DOHH2 (cell line): ENCODE results near the gene SCN11A.

ENCODE experiments used
- EZH2phosphoT487 ChIP-seq: fragments of 200-600 bp; sonication (generic); IDR thresholded peaks from 2 replicates; pipeline ENCODE4 v1.6.1; 2017; ENCODE audit warnings: borderline replicate concordance, mild to moderate bottlenecking, antibody characterized with exemption, low read length, moderate library complexity, mixed read lengths
- TF ChIP-seq, protein P1 (sequence below): fragments of 200-600 bp; sonication (generic); IDR thresholded peaks from one replicate; pipeline ENCODE4 v1.5.1; 2014; ENCODE audit warnings: antibody characterized with exemption, mild to moderate bottlenecking, low read depth, low read length; ENCODE audit not compliant: poor library complexity, severe bottlenecking

DNA sequence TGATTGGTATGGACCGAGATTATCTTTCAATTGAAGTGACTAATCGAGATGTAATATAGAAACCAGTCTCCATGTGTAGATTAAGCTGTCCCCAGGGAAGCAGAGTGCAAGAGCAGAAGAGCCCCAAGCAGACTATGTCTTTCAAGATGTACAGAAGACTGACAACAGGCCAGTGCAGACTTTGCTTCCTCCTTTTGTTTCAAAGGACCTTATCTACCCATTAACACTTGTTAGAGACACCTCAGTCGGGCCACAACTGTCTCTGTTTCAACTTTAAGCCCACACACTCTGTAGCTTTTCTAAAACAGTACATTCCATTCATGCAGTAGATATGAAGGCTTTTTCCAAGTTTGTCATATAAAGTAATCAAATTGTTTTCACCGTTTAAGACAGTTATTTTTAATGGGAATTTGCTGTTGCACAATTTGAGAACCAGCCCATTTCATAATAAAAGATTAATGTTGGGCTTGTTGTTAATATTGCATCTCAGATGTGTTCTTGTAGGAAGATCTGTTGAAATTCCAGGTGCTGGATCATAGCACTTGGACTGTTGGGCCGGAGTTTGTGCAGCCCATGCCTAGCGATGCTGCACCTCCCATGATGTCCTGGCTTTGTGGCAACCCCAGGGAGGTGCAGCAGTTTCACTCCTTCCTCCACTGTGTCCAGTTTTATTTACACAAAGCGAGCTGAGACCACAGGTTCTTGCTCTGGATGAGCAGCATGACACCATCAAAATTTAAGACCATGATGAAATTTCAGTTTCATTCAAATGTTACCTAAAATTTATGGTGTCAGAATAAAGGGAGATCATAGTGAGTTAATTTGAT is 43.3 kb upstream of the SCN11A start:
- TF ChIP-seq, protein P1, sequence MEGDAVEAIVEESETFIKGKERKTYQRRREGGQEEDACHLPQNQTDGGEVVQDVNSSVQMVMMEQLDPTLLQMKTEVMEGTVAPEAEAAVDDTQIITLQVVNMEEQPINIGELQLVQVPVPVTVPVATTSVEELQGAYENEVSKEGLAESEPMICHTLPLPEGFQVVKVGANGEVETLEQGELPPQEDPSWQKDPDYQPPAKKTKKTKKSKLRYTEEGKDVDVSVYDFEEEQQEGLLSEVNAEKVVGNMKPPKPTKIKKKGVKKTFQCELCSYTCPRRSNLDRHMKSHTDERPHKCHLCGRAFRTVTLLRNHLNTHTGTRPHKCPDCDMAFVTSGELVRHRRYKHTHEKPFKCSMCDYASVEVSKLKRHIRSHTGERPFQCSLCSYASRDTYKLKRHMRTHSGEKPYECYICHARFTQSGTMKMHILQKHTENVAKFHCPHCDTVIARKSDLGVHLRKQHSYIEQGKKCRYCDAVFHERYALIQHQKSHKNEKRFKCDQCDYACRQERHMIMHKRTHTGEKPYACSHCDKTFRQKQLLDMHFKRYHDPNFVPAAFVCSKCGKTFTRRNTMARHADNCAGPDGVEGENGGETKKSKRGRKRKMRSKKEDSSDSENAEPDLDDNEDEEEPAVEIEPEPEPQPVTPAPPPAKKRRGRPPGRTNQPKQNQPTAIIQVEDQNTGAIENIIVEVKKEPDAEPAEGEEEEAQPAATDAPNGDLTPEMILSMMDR, result no peak
- no peak for TF ChIP-seq EZH2phosphoT487
